ENCODE measurements around the gene GRB2.
A peak's percentile ranks its signal among the peaks of the same experiment; 100 is the strongest.

GRB2 gene

GRCh38 chr17:75402026-75402425 is 3.5 kb downstream of the GRB2 start:
- Mint-ChIP-seq H3K4me3 (no peak overlapping the region), H3K36me3 (ENCODE audit: low read depth) (peaks cover 5% of the 10 kb centered on the region), H3K9me3 (no peaks in the 10 kb centered on the region), H3K4me1 (peaks cover 23% of the 10 kb centered on the region), H3K27me3 (ENCODE audit: low read depth) (no peaks in the 10 kb centered on the region), H3K27ac (no peak overlapping the region)
- TF ChIP-seq, protein P1, sequence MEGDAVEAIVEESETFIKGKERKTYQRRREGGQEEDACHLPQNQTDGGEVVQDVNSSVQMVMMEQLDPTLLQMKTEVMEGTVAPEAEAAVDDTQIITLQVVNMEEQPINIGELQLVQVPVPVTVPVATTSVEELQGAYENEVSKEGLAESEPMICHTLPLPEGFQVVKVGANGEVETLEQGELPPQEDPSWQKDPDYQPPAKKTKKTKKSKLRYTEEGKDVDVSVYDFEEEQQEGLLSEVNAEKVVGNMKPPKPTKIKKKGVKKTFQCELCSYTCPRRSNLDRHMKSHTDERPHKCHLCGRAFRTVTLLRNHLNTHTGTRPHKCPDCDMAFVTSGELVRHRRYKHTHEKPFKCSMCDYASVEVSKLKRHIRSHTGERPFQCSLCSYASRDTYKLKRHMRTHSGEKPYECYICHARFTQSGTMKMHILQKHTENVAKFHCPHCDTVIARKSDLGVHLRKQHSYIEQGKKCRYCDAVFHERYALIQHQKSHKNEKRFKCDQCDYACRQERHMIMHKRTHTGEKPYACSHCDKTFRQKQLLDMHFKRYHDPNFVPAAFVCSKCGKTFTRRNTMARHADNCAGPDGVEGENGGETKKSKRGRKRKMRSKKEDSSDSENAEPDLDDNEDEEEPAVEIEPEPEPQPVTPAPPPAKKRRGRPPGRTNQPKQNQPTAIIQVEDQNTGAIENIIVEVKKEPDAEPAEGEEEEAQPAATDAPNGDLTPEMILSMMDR (IDR thresholded peaks at IDR 0.05; ENCODE audit: unreplicated experiment in 3 of 3): no peak

GRCh38 chr17:75400326-75400939 is 5.0 kb downstream of the GRB2 start:
- Mint-ChIP-seq H3K4me3 (no peak overlapping the region), H3K27me3 (ENCODE audit: low read depth) (no peaks in the 10 kb centered on the region), H3K36me3 (ENCODE audit: low read depth) (peaks cover 5% of the 10 kb centered on the region), H3K9me3 (no peaks in the 10 kb centered on the region), H3K4me1 (peaks cover 21% of the 10 kb centered on the region), H3K27ac (no peak overlapping the region)
- TF ChIP-seq, protein P1 (IDR thresholded peaks at IDR 0.05; ENCODE audit: unreplicated experiment in 3 of 3): no peak

DNA sequence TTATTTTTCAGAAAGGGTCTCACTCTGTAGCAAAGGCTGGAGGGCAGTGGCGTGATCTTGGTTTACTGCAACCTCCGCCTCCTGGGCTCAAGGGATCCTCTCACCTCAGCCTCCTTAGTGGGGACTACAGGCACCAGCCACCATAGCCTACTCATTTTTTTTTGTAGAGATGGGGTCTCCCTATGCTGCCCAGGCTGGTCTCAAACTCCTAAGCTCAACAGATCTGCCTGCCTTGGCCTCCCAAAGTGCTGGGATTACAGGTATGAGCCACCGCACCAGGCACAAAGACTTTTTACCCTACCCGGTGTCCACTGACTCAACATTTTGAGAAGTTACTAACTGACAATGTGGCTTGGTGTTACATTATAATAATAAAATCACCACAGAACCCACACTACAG is 7.2 kb downstream of the GRB2 start:
- Mint-ChIP-seq H3K36me3 (ENCODE audit: low read depth) (peaks cover 5% of the 10 kb centered on the region), H3K9me3 (no peaks in the 10 kb centered on the region), H3K4me1 (peaks cover 29% of the 10 kb centered on the region), H3K27ac (no peak overlapping the region), H3K4me3 (no peak overlapping the region), H3K27me3 (ENCODE audit: low read depth) (no peaks in the 10 kb centered on the region)
- TF ChIP-seq, protein P1 (IDR thresholded peaks at IDR 0.05; ENCODE audit: unreplicated experiment in 3 of 3): no peak

DNA sequence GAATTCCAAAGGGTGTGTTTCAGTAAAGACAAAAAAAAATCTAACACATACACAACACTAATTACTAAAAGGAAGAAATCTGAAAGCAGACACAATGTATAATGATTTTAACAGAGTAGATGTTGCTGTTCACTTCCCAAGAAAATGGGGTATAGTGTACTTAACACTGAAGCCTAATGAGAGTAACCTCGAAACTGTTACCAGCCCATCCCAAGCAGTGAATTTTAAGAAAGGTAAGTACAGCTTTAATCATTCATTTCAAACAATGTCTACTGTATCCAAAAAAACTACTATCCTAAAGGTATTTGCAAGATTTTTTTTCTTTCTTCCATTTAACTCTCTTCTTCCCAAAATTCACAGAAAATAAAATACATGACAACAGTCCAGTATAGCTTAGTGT is 8.3 kb downstream of the GRB2 start:
- TF ChIP-seq, protein P1 (IDR thresholded peaks at IDR 0.05; ENCODE audit: unreplicated experiment in 3 of 3): no peak
- Mint-ChIP-seq H3K36me3 (ENCODE audit: low read depth) (peaks cover 6% of the 10 kb centered on the region), H3K9me3 (no peaks in the 10 kb centered on the region), H3K4me1 (peaks cover 40% of the 10 kb centered on the region), H3K27me3 (ENCODE audit: low read depth) (no peaks in the 10 kb centered on the region), H3K4me3 (peak overlapping the region in 2 of 3 experiments; percentile 6 to 64), H3K27ac (no peak overlapping the region)

- Mint-ChIP-seq H3K27ac (no peak overlapping the region), H3K27me3 (ENCODE audit: low read depth) (no peaks in the 10 kb centered on the region), H3K36me3 (ENCODE audit: low read depth) (peaks cover 9% of the 10 kb centered on the region), H3K4me3 (peak overlapping the region; percentile 67 to 90 (median 76)), H3K4me1 (peaks cover 44% of the 10 kb centered on the region), H3K9me3 (no peaks in the 10 kb centered on the region)
- TF ChIP-seq, protein P1 (IDR thresholded peaks at IDR 0.05; ENCODE audit: unreplicated experiment in 3 of 3): no peak
Measured at GRCh38 chr17:75396796-75397195, 8.7 kb downstream of the GRB2 start.

- H3K27me3 Mint-ChIP-seq (ENCODE audit: low read depth): no peaks in the 10 kb centered on the region
- peak overlapping the region; percentile 70 to 97 (median 92) for H3K27ac Mint-ChIP-seq
- TF ChIP-seq, protein P1 (IDR thresholded peaks at IDR 0.05; ENCODE audit: unreplicated experiment in 3 of 3): no peak
- H3K4me1 Mint-ChIP-seq: peaks cover 46% of the 10 kb centered on the region
- peaks cover 10% of the 10 kb centered on the region for H3K36me3 Mint-ChIP-seq (ENCODE audit: low read depth)
- H3K4me3 Mint-ChIP-seq: peak overlapping the region; percentile 67 to 90 (median 76)
- H3K9me3 Mint-ChIP-seq: no peaks in the 10 kb centered on the region
Measured at GRCh38 chr17:75396025-75396424, 9.5 kb downstream of the GRB2 start.

Data from nephron (organoid).